ENCODE measurements around the gene ANKMY1.

Gene ANKMY1

GRCh38 chr2:240604291-240604938 lies 46.6 kb upstream of the ANKMY1 start:
- Histone ChIP-seq H3K27ac (ENCODE audit: low read depth, low read length) (no peak overlapping the region), H4K20me1 (ENCODE audit: low read depth, low read length) (no peaks in the 10 kb centered on the region), H3K9ac (ENCODE audit: low read length) (no peak overlapping the region), H3K27me3 (ENCODE audit: low read length) (no peaks in the 10 kb centered on the region), H2AFZ (ENCODE audit: low read depth, low read length, severe bottlenecking) (no peak overlapping the region), H3K4me3 (ENCODE audit: insufficient read depth, low read length, poor library complexity, severe bottlenecking) (no peak overlapping the region), H3K9me2 (replicated peaks; ENCODE audit: insufficient read depth, low read length) (no peaks in the 10 kb centered on the region), H3K79me2 (ENCODE audit: insufficient read depth, low read length) (no peaks in the 10 kb centered on the region), H3K36me3 (ENCODE audit: low read length) (no peaks in the 10 kb centered on the region), H3K4me2 (ENCODE audit: low read depth, low read length, poor library complexity, severe bottlenecking) (no peak overlapping the region), H3K9me3 (ENCODE audit: insufficient read depth, low read length) (no peaks in the 10 kb centered on the region), H3F3A (ENCODE audit: insufficient read depth) (no peaks in the 10 kb centered on the region)
- TF ChIP-seq, protein P1, sequence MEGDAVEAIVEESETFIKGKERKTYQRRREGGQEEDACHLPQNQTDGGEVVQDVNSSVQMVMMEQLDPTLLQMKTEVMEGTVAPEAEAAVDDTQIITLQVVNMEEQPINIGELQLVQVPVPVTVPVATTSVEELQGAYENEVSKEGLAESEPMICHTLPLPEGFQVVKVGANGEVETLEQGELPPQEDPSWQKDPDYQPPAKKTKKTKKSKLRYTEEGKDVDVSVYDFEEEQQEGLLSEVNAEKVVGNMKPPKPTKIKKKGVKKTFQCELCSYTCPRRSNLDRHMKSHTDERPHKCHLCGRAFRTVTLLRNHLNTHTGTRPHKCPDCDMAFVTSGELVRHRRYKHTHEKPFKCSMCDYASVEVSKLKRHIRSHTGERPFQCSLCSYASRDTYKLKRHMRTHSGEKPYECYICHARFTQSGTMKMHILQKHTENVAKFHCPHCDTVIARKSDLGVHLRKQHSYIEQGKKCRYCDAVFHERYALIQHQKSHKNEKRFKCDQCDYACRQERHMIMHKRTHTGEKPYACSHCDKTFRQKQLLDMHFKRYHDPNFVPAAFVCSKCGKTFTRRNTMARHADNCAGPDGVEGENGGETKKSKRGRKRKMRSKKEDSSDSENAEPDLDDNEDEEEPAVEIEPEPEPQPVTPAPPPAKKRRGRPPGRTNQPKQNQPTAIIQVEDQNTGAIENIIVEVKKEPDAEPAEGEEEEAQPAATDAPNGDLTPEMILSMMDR (IDR thresholded peaks at IDR 0.05; ENCODE audit: insufficient read depth, low read length, poor library complexity, severe bottlenecking) = no peak
- TF ChIP-seq EZH2phosphoT487 (conservative IDR thresholded peaks at IDR 0.05; ENCODE audit: low read length) = no peak

DNA sequence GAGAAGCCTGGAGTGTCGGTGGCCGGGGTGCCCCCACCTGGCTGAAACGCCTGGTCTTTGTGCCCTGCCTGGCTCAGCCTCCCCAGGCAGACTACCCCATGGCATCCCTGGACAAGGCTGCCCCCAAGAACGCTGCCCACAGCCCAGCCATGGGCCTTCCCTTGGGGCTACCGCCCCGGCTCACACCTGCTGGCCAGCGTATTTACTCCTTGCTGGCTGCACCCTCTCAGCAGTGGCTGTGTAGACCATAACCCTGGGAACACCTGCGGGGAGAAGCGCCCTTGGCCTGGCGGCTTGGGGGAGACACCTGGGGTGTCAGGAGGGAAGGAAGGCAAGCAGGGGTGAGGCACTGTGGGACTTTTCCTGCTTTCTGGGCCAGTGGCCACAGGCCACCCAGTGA lies 46.1 kb upstream of the ANKMY1 start:
- H3K9me2 ChIP-seq (replicated peaks; ENCODE audit: insufficient read depth, low read length) = no peaks in the 10 kb centered on the region
- no peaks in the 10 kb centered on the region for H3K36me3 ChIP-seq (ENCODE audit: low read length)
- no peaks in the 10 kb centered on the region for H4K20me1 ChIP-seq (ENCODE audit: low read depth, low read length)
- no peaks in the 10 kb centered on the region for H3K27me3 ChIP-seq (ENCODE audit: low read length)
- no peak overlapping the region for H2AFZ ChIP-seq (ENCODE audit: low read depth, low read length, severe bottlenecking)
- H3F3A ChIP-seq (ENCODE audit: insufficient read depth) = no peaks in the 10 kb centered on the region
- H3K4me3 ChIP-seq (ENCODE audit: insufficient read depth, low read length, poor library complexity, severe bottlenecking) = no peak overlapping the region
- no peaks in the 10 kb centered on the region for H3K9me3 ChIP-seq (ENCODE audit: insufficient read depth, low read length)
- TF ChIP-seq EZH2phosphoT487 (conservative IDR thresholded peaks at IDR 0.05; ENCODE audit: low read length) = no peak
- TF ChIP-seq, protein P1 (IDR thresholded peaks at IDR 0.05; ENCODE audit: insufficient read depth, low read length, poor library complexity, severe bottlenecking) = no peak
- H3K9ac ChIP-seq (ENCODE audit: low read length) = no peak overlapping the region
- H3K79me2 ChIP-seq (ENCODE audit: insufficient read depth, low read length) = no peaks in the 10 kb centered on the region
- H3K4me2 ChIP-seq (ENCODE audit: low read depth, low read length, poor library complexity, severe bottlenecking) = no peak overlapping the region
- H3K27ac ChIP-seq (ENCODE audit: low read depth, low read length) = no peak overlapping the region

GRCh38 chr2:240603081-240603835 lies 45.5 kb upstream of the ANKMY1 start:
- Histone ChIP-seq H3K9me2 (replicated peaks; ENCODE audit: insufficient read depth, low read length) (no peaks in the 10 kb centered on the region), H3K27ac (ENCODE audit: low read depth, low read length) (no peak overlapping the region), H4K20me1 (ENCODE audit: low read depth, low read length) (no peaks in the 10 kb centered on the region), H3K4me3 (ENCODE audit: insufficient read depth, low read length, poor library complexity, severe bottlenecking) (no peak overlapping the region), H3K27me3 (ENCODE audit: low read length) (no peaks in the 10 kb centered on the region), H3K79me2 (ENCODE audit: insufficient read depth, low read length) (no peaks in the 10 kb centered on the region), H3K9ac (ENCODE audit: low read length) (no peak overlapping the region), H3F3A (ENCODE audit: insufficient read depth) (no peaks in the 10 kb centered on the region), H3K9me3 (ENCODE audit: insufficient read depth, low read length) (no peaks in the 10 kb centered on the region), H3K4me2 (ENCODE audit: low read depth, low read length, poor library complexity, severe bottlenecking) (no peak overlapping the region), H3K36me3 (ENCODE audit: low read length) (no peaks in the 10 kb centered on the region), H2AFZ (ENCODE audit: low read depth, low read length, severe bottlenecking) (no peak overlapping the region)
- TF ChIP-seq EZH2phosphoT487 (conservative IDR thresholded peaks at IDR 0.05; ENCODE audit: low read length) = no peak
- TF ChIP-seq, protein P1 (IDR thresholded peaks at IDR 0.05; ENCODE audit: insufficient read depth, low read length, poor library complexity, severe bottlenecking) = no peak

All from SU-DHL-6 (cell line).